K562 (cell line): ENCODE results near the gene TMC6. TPM values are rescaled to one million over a fixed set of nuclear protein-coding genes. Genes with fewer than 3 reads are reported as not detected.

ENCODE experiments used
- AFF1 ChIP-seq, 2 experiments: fragments of 450-650 bp; IDR thresholded peaks; 2 replicates each; pipeline ENCODE4 v1.6.1; 2018; ENCODE audit warnings: mild to moderate bottlenecking in 2 of 2, low read depth in 1 of 2; ENCODE audit not compliant: partially characterized antibody in 2 of 2
- CHCHD3 ChIP-seq: fragments of 250-450 bp; sonication (Bioruptor Pico); IDR thresholded peaks from 2 replicates; pipeline ENCODE4 v2.1.2; 2022; ENCODE audit warnings: mild to moderate bottlenecking
- E2F5 ChIP-seq: sonication (generic); formaldehyde crosslinking; IDR thresholded peaks from 2 replicates; pipeline ENCODE4 v1.8.0; 2022; ENCODE audit warnings: mild to moderate bottlenecking, missing genetic modification reagents
- ERF ChIP-seq: fragments of 450-650 bp; formaldehyde crosslinking; IDR thresholded peaks from 2 replicates; pipeline ENCODE4 v1.4.0; 2020; ENCODE audit warnings: mild to moderate bottlenecking, mixed read lengths
- KLF13 ChIP-seq: fragments of 450-650 bp; IDR thresholded peaks from 2 replicates; pipeline ENCODE4 v1.6.1; 2016; ENCODE audit warnings: missing genetic modification characterization, low read depth, mild to moderate bottlenecking, missing compliant biosample characterization, moderate library complexity, borderline replicate concordance
- PHB ChIP-seq: fragments of 250-450 bp; sonication (Bioruptor Pico); IDR thresholded peaks from 2 replicates; pipeline ENCODE4 v1.5.0; 2021
- SETDB1 ChIP-seq: IDR thresholded peaks from one replicate; pipeline ENCODE4 v1.6.1; 2012; ENCODE audit warnings: low read length, control low read depth, inconsistent platforms
- SIN3A ChIP-seq, 2 experiments: fragments of 150-350 bp in 1 of 2; IDR thresholded peaks; 2 replicates each; pipeline ENCODE4 v1.6.1; 2011 to 2016; ENCODE audit warnings: borderline replicate concordance in 2 of 2, low read depth in 2 of 2, low read length in 2 of 2, mild to moderate bottlenecking in 2 of 2, moderate library complexity in 2 of 2; ENCODE audit not compliant: control insufficient read depth in 1 of 2
- SUPT5H ChIP-seq: fragments of 450-650 bp; IDR thresholded peaks from 2 replicates; pipeline ENCODE4 v1.6.1; 2016
- USF1 ChIP-seq: sonication (generic); formaldehyde crosslinking; IDR thresholded peaks from 2 replicates; pipeline ENCODE4 v1.9.0; 2022; ENCODE audit warnings: mild to moderate bottlenecking, missing genetic modification reagents
- ZBTB26 ChIP-seq: fragments of 450-650 bp; formaldehyde crosslinking; IDR thresholded peaks from 2 replicates; pipeline ENCODE4 v1.4.0; 2022; ENCODE audit warnings: missing genetic modification characterization
- ZKSCAN3 ChIP-seq: fragments of 250-450 bp; sonication (Bioruptor Pico); IDR thresholded peaks from 2 replicates; pipeline ENCODE4 v1.4.0; 2020
- ZNF444 ChIP-seq: fragments of 250-450 bp; sonication (Bioruptor Pico); IDR thresholded peaks from 2 replicates; pipeline ENCODE4 v1.4.0; 2020; ENCODE audit warnings: mild to moderate bottlenecking, moderate library complexity
- ZNF445 ChIP-seq: fragments of 250-450 bp; sonication (Bioruptor Pico); IDR thresholded peaks from 2 replicates; pipeline ENCODE4 v1.4.0; 2020; ENCODE audit warnings: low read depth, mild to moderate bottlenecking, moderate library complexity
- ZNF639 ChIP-seq, 2 experiments: fragments of 200-800 bp in 1 of 2; sonication (Bioruptor generic) in 1 of 2; sonication (generic) in 1 of 2; formaldehyde crosslinking in 1 of 2; IDR thresholded peaks in 1 of 2; conservative IDR thresholded peaks in 1 of 2; 2 replicates each; pipeline versions ENCODE4 v1.5.0 to v1.6.1; 2016 to 2020; ENCODE audit warnings: missing compliant biosample characterization in 1 of 2, missing genetic modification characterization in 1 of 2, missing genetic modification reagents in 1 of 2
- ZNF764 ChIP-seq: fragments of 250-450 bp; sonication (Bioruptor Pico); IDR thresholded peaks from 2 replicates; pipeline ENCODE4 v1.4.0; 2020; ENCODE audit warnings: low read depth, mild to moderate bottlenecking, moderate library complexity
- polyA plus RNA-seq, 8 experiments: library from polyadenylated mRNA; depleted of rRNA in 4 of 8; stranded (reverse) in 5 of 8; unstranded in 3 of 8; fragments of >200 nt; fragmentation: Nextera tagmentation in 2 of 8; fragmentation: Illumina TruSeq in 1 of 8; extraction: Ambion mirVana in 2 of 8; extraction: Trizol in 1 of 8; gene quantifications; 2 replicates each; pipeline versions ENCODE4 v1.2.1 to v1.2.3, GENCODE V29; 2011 to 2014; ENCODE audit warnings: inconsistent platforms in 1 of 8, missing spikeins in 1 of 8
- total RNA-seq, 7 experiments: library from RNA; depleted of rRNA in 6 of 7; stranded (reverse); fragments of >200 nt in 6 of 7; fragmentation: Illumina TruSeq in 2 of 7; extraction: Trizol in 2 of 7; gene quantifications; 2 replicates each; pipeline versions ENCODE4 v1.2.1 to v1.2.3, GENCODE V29; 2011 to 2021; ENCODE audit warnings: low replicate concordance in 1 of 7

TMC6 gene
- total and polyA plus RNA-seq, 9 of the 15 experiments (the other 6 are each of a cell fraction or from before 2014, with no cell fraction given), result 4.1 to 351 (median 66.9) TPM

GRCh38 chr17:78129351-78130089 lies 965 bp upstream of the TMC6 start (continued):
- TF ChIP-seq ZNF639 (CRISPR knock-in tag; conservative IDR thresholded peaks at IDR 0.05 in 1 of 2, IDR thresholded peaks at IDR 0.05 in 1 of 2) (no peak; a peak in 1 of 4 replicates), ZNF444 (no peak), ZKSCAN3 (CRISPR knock-in tag) (no peak), SETDB1 (no peak), KLF13 (tag) (no peak), AFF1 (IDR thresholded peaks at IDR 0.05; ENCODE audit: low read depth in 1 of 2, partially characterized antibody in 2 of 2) (no peak), ZNF445 (no peak), SIN3A (IDR thresholded peaks at IDR 0.05; ENCODE audit: borderline replicate concordance in 2 of 2, control insufficient read depth in 1 of 2, low read depth in 2 of 2, low read length in 2 of 2) (no peak), CHCHD3 (no peak), USF1 (CRISPR knock-in tag) (peak; percentile 33; the same call in 1 of the 2 replicates), ZBTB26 (CRISPR knock-in tag) (no peak), ERF (no peak), SUPT5H (peak; percentile 61; the same call in 1 of the 2 replicates), E2F5 (CRISPR knock-in tag) (no peak), ZNF764 (CRISPR knock-in tag) (no peak), PHB (no peak)
